GM12878 (cell line): ENCODE data around the gene DSG2. TPM values are rescaled to one million over a fixed set of nuclear protein-coding genes. Genes with fewer than 3 reads are reported as not detected.

Experiments
- ATAC-seq: fragments of 200-7000 bp; cut with Tn5 transposase; 3 replicates; pipeline ENCODE4 v1.9.1; 2020; ENCODE audit warnings: mild to moderate bottlenecking, moderate library complexity
- BruUV-seq: library from RNA; stranded (reverse); fragments of 400-500 nt; replicated peaks from 2 replicates; lab custom pipeline; 2021; lab: Mats Ljungman, UMichigan
- CTCF ChIA-PET: fragments of 300-600 bp; sonication (Branson Sonifier 250); formaldehyde crosslinking; extraction: SDS; loops from one replicate; lab custom pipeline; 2021; ENCODE audit warnings: inconsistent platforms; lab: Yijun Ruan, JAX
- POLR2A ChIA-PET: fragments of 350-600 bp; formaldehyde crosslinking; extraction: SDS; loops from one replicate; lab custom pipeline; 2021; ENCODE audit warnings: inconsistent platforms; lab: Charles Lee
- RAD21 ChIA-PET: fragments of 300-600 bp; sonication (Branson Sonifier 250); formaldehyde crosslinking; loops from one replicate; lab custom pipeline; 2023; ENCODE audit warnings: antibody characterized with exemption; ENCODE audit not compliant: unreplicated experiment; lab: Charles Lee
- SMC1A ChIA-PET: fragments of 300-600 bp; sonication (Branson Sonifier 250); formaldehyde crosslinking; loops from one replicate; lab custom pipeline; 2023; ENCODE audit not compliant: unreplicated experiment, uncharacterized antibody; lab: Charles Lee
- DNase-seq: peaks from one replicate; pipeline ENCODE4 v3.0.0-alpha.2; 2011; ENCODE audit warnings: low read depth, low spot score
- FAIRE-seq: peaks from 3 replicates; lab custom pipeline; 2011; peaks lifted over from hg19 to GRCh38; lab: Jason Lieb, UNC
- H2AFZ ChIP-seq: 2 replicates; pipeline ENCODE4 v1.6.0; 2011; ENCODE audit warnings: low read depth, low read length, control low read depth; ENCODE audit not compliant: control insufficient read depth
- H3K27ac ChIP-seq: 2 replicates; pipeline ENCODE4 v1.5.1; 2011; ENCODE audit warnings: control low read depth; ENCODE audit not compliant: control insufficient read depth, insufficient read depth
- H3K27me3 ChIP-seq, 2 experiments: replicated peaks in 1 of 2; 2 replicates each; pipeline versions ENCODE4 v1.6.0 to v1.6.1; 2011; ENCODE audit warnings: low read length in 1 of 2; ENCODE audit not compliant: control insufficient read depth in 2 of 2, insufficient read depth in 2 of 2
- H3K36me3 ChIP-seq, 2 experiments: 2 replicates each; pipeline ENCODE4 v1.5.1; 2011; ENCODE audit warnings: low read length in 1 of 2; ENCODE audit not compliant: control insufficient read depth in 2 of 2, insufficient read depth in 2 of 2
- H3K4me1 ChIP-seq: 2 replicates; pipeline ENCODE4 v1.6.1; 2011; ENCODE audit warnings: mild to moderate bottlenecking, low read length, moderate library complexity, mixed read lengths; ENCODE audit not compliant: control insufficient read depth, insufficient read depth
- H3K4me2 ChIP-seq: 2 replicates; pipeline ENCODE4 v1.6.0; 2011; ENCODE audit warnings: control low read depth; ENCODE audit not compliant: control insufficient read depth, insufficient read depth
- H3K4me3 ChIP-seq: fragments of 200-600 bp; sonication (generic); 2 replicates; pipeline ENCODE4 v1.5.1; 2016
- H3K79me2 ChIP-seq: 2 replicates; pipeline ENCODE4 v1.6.0; 2011; ENCODE audit warnings: low read length; ENCODE audit not compliant: control insufficient read depth, insufficient read depth
- H3K9ac ChIP-seq: 2 replicates; pipeline ENCODE4 v1.8.0; 2011; ENCODE audit warnings: low read length, control low read depth, mixed read lengths; ENCODE audit not compliant: control insufficient read depth, insufficient read depth
- H3K9me3 ChIP-seq: replicated peaks from 3 replicates; pipeline ENCODE4 v1.5.1; 2011; ENCODE audit warnings: mild to moderate bottlenecking, low read length; ENCODE audit not compliant: control insufficient read depth, insufficient read depth
- H4K20me1 ChIP-seq: 2 replicates; pipeline ENCODE4 v1.6.0; 2011; ENCODE audit not compliant: control insufficient read depth, insufficient read depth
- CHD1 ChIP-seq: IDR thresholded peaks from 2 replicates; pipeline ENCODE4 v1.6.1; 2012; ENCODE audit warnings: low read depth, low read length, improper control_type of control experiment
- ESRRA ChIP-seq: IDR thresholded peaks from 2 replicates; pipeline ENCODE4 v1.6.1; 2012; ENCODE audit warnings: mild to moderate bottlenecking, low read length, improper control_type of control experiment
- IRF3 ChIP-seq: fragments of 450-650 bp; IDR thresholded peaks from 2 replicates; pipeline ENCODE4 v1.6.1; 2014; ENCODE audit warnings: mild to moderate bottlenecking
- NFIC ChIP-seq: IDR thresholded peaks from 2 replicates; pipeline ENCODE4 v1.6.1; 2012; ENCODE audit warnings: low read depth, mild to moderate bottlenecking, inconsistent platforms, low read length, moderate library complexity
- PRDM15 ChIP-seq: fragments of 450-650 bp; formaldehyde crosslinking; IDR thresholded peaks from 2 replicates; pipeline ENCODE4 v1.4.0; 2020; ENCODE audit warnings: mild to moderate bottlenecking, moderate library complexity
- TARDBP ChIP-seq: IDR thresholded peaks from 2 replicates; pipeline ENCODE4 v1.6.1; 2016; ENCODE audit warnings: borderline replicate concordance
- TBL1XR1 ChIP-seq: IDR thresholded peaks from 2 replicates; pipeline ENCODE4 v1.6.1; 2012; ENCODE audit warnings: low read depth, low read length, improper control_type of control experiment
- ZBED1 ChIP-seq: IDR thresholded peaks from 2 replicates; pipeline ENCODE4 v1.6.1; 2016; ENCODE audit warnings: borderline replicate concordance
- WGBS: methylation state at CpG from one replicate; pipeline ENCODE4 v1.1.6; 2016; ENCODE audit warnings: low lambda C conversion rate; ENCODE audit not compliant: insufficient replicate concordance, insufficient coverage; ENCODE audit errors: missing lambda C conversion rate; 5-methylcytosine and 5-hydroxymethylcytosine counted together
- in situ Hi-C: fragments of 300-500 bp; cut with MboI; formaldehyde crosslinking; loops from 9 replicates; pipeline ENCODE4 v1.14.3; 2018; ENCODE audit warnings: mixed read lengths
- intact Hi-C: fragments of 100-400 bp; cut with micrococcal nuclease; formaldehyde crosslinking; loops from one replicate; pipeline ENCODE4 v1.14.2; 2022; ENCODE audit not compliant: unreplicated experiment
- polyA plus RNA-seq, 11 experiments: library from polyadenylated mRNA; depleted of rRNA in 4 of 11; unstranded in 6 of 11; stranded (reverse) in 5 of 11; fragments of >200 nt; fragmentation: Nextera tagmentation in 4 of 11; fragmentation: Illumina TruSeq in 1 of 11; extraction: Ambion mirVana in 4 of 11; extraction: Trizol in 1 of 11; gene quantifications; 1 replicate in 1 of 11; 2 replicates in 10 of 11; pipeline versions ENCODE4 v1.2.1 to v1.2.3, GENCODE V29; 2011 to 2016; ENCODE audit warnings: inconsistent platforms in 2 of 11, missing spikeins in 2 of 11, low read depth in 1 of 11
- total RNA-seq, 4 experiments: library from RNA; depleted of rRNA in 3 of 4; stranded (reverse); fragments of >200 nt in 3 of 4; fragmentation: Illumina TruSeq in 1 of 4; extraction: Trizol in 1 of 4; gene quantifications; 2 replicates each; pipeline versions ENCODE4 v1.2.1 to v1.2.3, GENCODE V29; 2013 to 2021

DSG2 gene
- total and polyA plus RNA-seq, 10 of the 15 experiments (the other 5 are each of a cell fraction or from before 2014, with no cell fraction given): 11.7 to 46.2 (median 28.0) TPM

- Histone ChIP-seq H3K4me2 (no peak overlapping the region), H3K27ac (no peak overlapping the region), H3K4me3 (no peak overlapping the region), H3K36me3 (peaks cover 1 to 9% of the 10 kb centered on the region in 2 experiments; a peak in 3 of 4 replicates), H2AFZ (no peak overlapping the region)
- no peak for FAIRE-seq
- intact Hi-C loops: no loop called here
- no peak for ATAC-seq
- SMC1A ChIA-PET: interaction anchor here (1.0 to 2.7 kb wide), 9 partner anchors 12 to 269 kb away, joined by 3 to 18 read pairs (median 4); no protein-coding TSS in a partner anchor
- CTCF ChIA-PET: interaction anchor here (0.5 to 4.3 kb wide), 9 partner anchors 11 to 293 kb away, joined by 3 to 22 read pairs (median 5); no protein-coding TSS in a partner anchor
- TF ChIP-seq ZBED1 (no peak), CHD1 (no peak), IRF3 (no peak), TBL1XR1 (no peak), ESRRA (no peak), TARDBP (no peak), PRDM15 (no peak), NFIC (no peak)
- TF ChIP-seq, all 136 proteins: peak for 0
- WGBS: 100% methylated on average over 2 of the region's 2 CpGs
- POLR2A ChIA-PET: interaction anchor here (0.8 kb wide), 1 partner anchor 12 kb away, joined by 3 read pairs; no protein-coding TSS in a partner anchor
- Histone ChIP-seq H3K4me1 (no peaks in the 10 kb centered on the region), H3K27me3 (no peaks in the 10 kb centered on the region), H3K9ac (no peak overlapping the region), H4K20me1 (no peaks in the 10 kb centered on the region), H3K9me3 (no peaks in the 10 kb centered on the region), H3K79me2 (no peaks in the 10 kb centered on the region)
- BruUV-seq: no TSS peak
- in situ Hi-C loops: no loop called here
- no peak for DNase-seq
- RAD21 ChIA-PET: interaction anchor here (0.9 to 1.6 kb wide), 3 partner anchors 40 to 124 kb away, joined by 3 to 5 read pairs (median 3); no protein-coding TSS in a partner anchor
Observed at GRCh38 chr18:31548853-31549252, 50.9 kb downstream of the DSG2 start.
